GM23338 (cell line): ENCODE results near the gene MLLT10. TPM values are rescaled to one million over a fixed set of nuclear protein-coding genes. Genes with fewer than 3 reads are reported as not detected.

Experiments
- ATAC-seq: fragments of 200-7000 bp; cut with Tn5 transposase; 3 replicates; pipeline ENCODE4 v1.9.1; 2020
- DNase-seq: peaks from one replicate; pipeline ENCODE4 v3.0.0-alpha.2; 2015; ENCODE audit warnings: low spot score
- H2AFZ ChIP-seq: fragments of 200-600 bp; sonication (generic); 2 replicates; pipeline ENCODE4 v1.8.0; 2016; ENCODE audit warnings: antibody characterized with exemption, mild to moderate bottlenecking, moderate library complexity
- H3F3A ChIP-seq: fragments of 200-600 bp; sonication (generic); replicated peaks from 2 replicates; pipeline ENCODE4 v1.8.0; 2017; ENCODE audit warnings: antibody characterized with exemption, mixed run types, low read depth
- H3K27ac ChIP-seq: fragments of 200-600 bp; sonication (generic); 2 replicates; pipeline ENCODE4 v1.6.1; 2016; ENCODE audit warnings: low read depth
- H3K27me3 ChIP-seq: fragments of 200-600 bp; sonication (generic); 2 replicates; pipeline ENCODE4 v1.8.0; 2016; ENCODE audit warnings: mild to moderate bottlenecking, mixed run types, moderate library complexity; ENCODE audit not compliant: insufficient read depth
- H3K36me3 ChIP-seq: fragments of 200-600 bp; sonication (generic); 2 replicates; pipeline ENCODE4 v1.8.0; 2016; ENCODE audit warnings: mild to moderate bottlenecking; ENCODE audit not compliant: insufficient read depth
- H3K4me1 ChIP-seq: fragments of 200-600 bp; sonication (generic); 2 replicates; pipeline ENCODE4 v1.8.0; 2016; ENCODE audit warnings: mild to moderate bottlenecking, moderate library complexity; ENCODE audit not compliant: insufficient read depth
- H3K4me2 ChIP-seq: fragments of 200-600 bp; sonication (generic); 2 replicates; pipeline ENCODE4 v1.7.1; 2017; ENCODE audit warnings: mixed run types
- H3K4me3 ChIP-seq: fragments of 200-600 bp; sonication (generic); 2 replicates; pipeline ENCODE4 v1.6.1; 2016; ENCODE audit warnings: mixed run types
- H3K79me2 ChIP-seq: fragments of 200-600 bp; sonication (generic); replicated peaks from 2 replicates; pipeline ENCODE4 v1.8.0; 2017; ENCODE audit warnings: mild to moderate bottlenecking; ENCODE audit not compliant: insufficient read depth
- H3K9me2 ChIP-seq: fragments of 200-600 bp; sonication (generic); 2 replicates; pipeline ENCODE4 v1.8.0; 2017; ENCODE audit not compliant: insufficient read depth
- H4K20me1 ChIP-seq: fragments of 200-600 bp; sonication (generic); replicated peaks from 2 replicates; pipeline ENCODE4 v1.8.0; 2017; ENCODE audit warnings: mild to moderate bottlenecking; ENCODE audit not compliant: insufficient read depth
- H3K27ac Mint-ChIP-seq: 2 replicates; pipeline ENCODE4 v1.8.0; 2020; ENCODE audit warnings: inconsistent platforms, mild to moderate bottlenecking, moderate library complexity, mixed read lengths
- H3K27me3 Mint-ChIP-seq: 3 replicates; pipeline ENCODE4 v1.8.0; 2022; ENCODE audit warnings: low read depth, mild to moderate bottlenecking, moderate library complexity, mixed read lengths, inconsistent platforms; ENCODE audit not compliant: insufficient read depth, poor library complexity
- H3K36me3 Mint-ChIP-seq: 3 replicates; pipeline ENCODE4 v1.8.0; 2021; ENCODE audit warnings: low read depth, mild to moderate bottlenecking, inconsistent platforms, moderate library complexity, mixed read lengths
- H3K4me1 Mint-ChIP-seq: 3 replicates; pipeline ENCODE4 v1.8.0; 2020; ENCODE audit warnings: mild to moderate bottlenecking, inconsistent platforms, mixed read lengths
- H3K4me3 Mint-ChIP-seq: 3 replicates; pipeline ENCODE4 v1.8.0; 2021; ENCODE audit warnings: moderate library complexity, mild to moderate bottlenecking, inconsistent platforms, mixed read lengths
- H3K9me3 Mint-ChIP-seq: 3 replicates; pipeline ENCODE4 v1.8.0; 2020; ENCODE audit warnings: moderate library complexity, mild to moderate bottlenecking, inconsistent platforms, mixed read lengths
- CREB1 ChIP-seq: fragments of 250-450 bp; sonication (Bioruptor Pico); IDR thresholded peaks from 2 replicates; pipeline ENCODE4 v1.5.0; 2020; ENCODE audit warnings: low read depth, mild to moderate bottlenecking, moderate library complexity
- CTCF ChIP-seq, 2 experiments: fragments of 200-600 bp in 1 of 2; sonication (generic) in 1 of 2; conservative IDR thresholded peaks; 2 replicates each; pipeline versions ENCODE4 v1.5.1 to v1.6.1; 2016 to 2017; ENCODE audit warnings: antibody characterized with exemption in 2 of 2, low read depth in 2 of 2, mild to moderate bottlenecking in 2 of 2, moderate library complexity in 1 of 2
- EZH2phosphoT487 ChIP-seq: fragments of 200-600 bp; sonication (generic); IDR thresholded peaks from one replicate; pipeline ENCODE4 v1.8.1; 2018; ENCODE audit warnings: antibody characterized with exemption; ENCODE audit not compliant: unreplicated experiment
- JUNB ChIP-seq: IDR thresholded peaks from one replicate; pipeline ENCODE4 v1.6.1; 2016; ENCODE audit warnings: antibody characterized with exemption; ENCODE audit not compliant: unreplicated experiment
- NANOG ChIP-seq: IDR thresholded peaks from 2 replicates; pipeline ENCODE4 v1.6.1; 2016; ENCODE audit warnings: antibody characterized with exemption, borderline replicate concordance
- POLR2AphosphoS5 ChIP-seq: IDR thresholded peaks from 2 replicates; pipeline ENCODE4 v1.6.1; 2016; ENCODE audit warnings: antibody characterized with exemption, low read depth
- REST ChIP-seq: IDR thresholded peaks from one replicate; pipeline ENCODE4 v1.6.1; 2018; ENCODE audit warnings: antibody characterized with exemption; ENCODE audit not compliant: unreplicated experiment
- STAT1 ChIP-seq: IDR thresholded peaks from one replicate; pipeline ENCODE4 v1.6.1; 2016; ENCODE audit warnings: antibody characterized with exemption; ENCODE audit not compliant: unreplicated experiment
- ZNF114 ChIP-seq: fragments of 250-450 bp; sonication (Bioruptor Pico); IDR thresholded peaks from 2 replicates; pipeline ENCODE4 v1.5.0; 2020; ENCODE audit warnings: mild to moderate bottlenecking, moderate library complexity
- ZNF331 ChIP-seq: fragments of 250-450 bp; sonication (Bioruptor Pico); IDR thresholded peaks from 2 replicates; pipeline ENCODE4 v1.5.0; 2020; ENCODE audit warnings: low read depth, mild to moderate bottlenecking, moderate library complexity
- polyA plus RNA-seq: library from polyadenylated mRNA; unstranded; fragments of >200 nt; fragmentation: Nextera tagmentation; extraction: Ambion mirVana; gene quantifications from 2 replicates; pipeline ENCODE4 v1.2.1, GENCODE V29; 2016
- total RNA-seq: library from RNA; depleted of rRNA; stranded (reverse); fragments of >200 nt; shearing (Covaris generic); gene quantifications from 2 replicates; pipeline ENCODE4 v1.2.3, GENCODE V29; 2014
- TF ChIP-seq, protein P1 (sequence below): IDR thresholded peaks from 2 replicates; pipeline ENCODE4 v1.6.1; 2016; ENCODE audit warnings: antibody characterized with exemption
- TF ChIP-seq, protein P2 (sequence below): fragments of 250-450 bp; sonication (Bioruptor Pico); IDR thresholded peaks from 2 replicates; pipeline ENCODE4 v1.5.0; 2020; ENCODE audit warnings: mild to moderate bottlenecking, moderate library complexity

Gene MLLT10
- total and polyA plus RNA-seq, 2 experiments from 2014 or later, result 28.8 to 55.4 TPM

DNA sequence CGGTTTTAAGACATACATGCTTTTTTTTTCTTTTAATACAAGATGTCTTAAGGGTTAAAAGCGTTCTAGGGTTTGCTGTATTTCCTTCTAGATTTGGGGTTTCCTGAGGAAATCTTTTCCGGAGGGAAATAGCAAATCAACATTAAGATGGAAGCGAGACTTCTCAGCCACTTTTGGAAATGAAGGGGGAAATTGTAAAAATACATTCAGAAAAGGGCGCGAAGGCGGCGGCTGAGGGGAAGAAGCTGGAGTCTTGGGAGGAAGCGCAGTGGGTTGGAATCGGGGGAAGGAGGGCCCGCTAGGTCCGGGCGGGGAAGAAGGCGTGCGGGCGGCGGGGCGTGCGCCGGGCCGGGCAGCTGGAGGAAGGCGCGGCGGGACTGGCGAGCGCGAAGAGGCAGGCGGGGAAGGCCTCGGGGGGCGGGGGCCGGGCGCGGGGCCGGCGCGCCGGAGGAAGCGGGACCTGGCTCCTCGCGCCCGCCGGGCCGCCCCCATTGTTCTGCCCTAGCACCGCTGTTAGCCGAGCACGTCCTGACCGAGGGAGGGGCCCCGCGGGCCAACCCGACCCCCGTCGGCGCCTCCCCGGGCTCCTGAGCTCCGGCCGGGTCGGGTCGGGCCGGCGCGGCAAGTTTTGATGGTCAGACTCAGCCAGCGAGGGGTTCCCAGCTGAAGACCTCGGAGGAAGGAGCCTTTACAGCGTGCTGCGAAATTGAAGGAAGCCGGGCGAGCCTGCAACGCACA, 7.0 kb upstream of the MLLT10 start:
- Histone ChIP-seq H3K27me3 (no peaks in the 10 kb centered on the region), H3K79me2 (peaks cover under 1% of the 10 kb centered on the region; the same call in 1 of the 2 replicates), H3K4me1 (peaks cover 53% of the 10 kb centered on the region), H3F3A (peaks cover 8% of the 10 kb centered on the region; the same call in 1 of the 2 replicates), H3K36me3 (no peaks in the 10 kb centered on the region), H3K4me2 (peak overlapping the region; percentile 89), H4K20me1 (no peaks in the 10 kb centered on the region), H3K27ac (peak overlapping the region; percentile 98), H2AFZ (no peak overlapping the region), H3K9me2 (no peaks in the 10 kb centered on the region), H3K4me3 (peak overlapping the region; percentile 60)
- H3K36me3 Mint-ChIP-seq, result no peaks in the 10 kb centered on the region; the same call in 2 of the 3 replicates
- peaks cover 46% of the 10 kb centered on the region for H3K4me1 Mint-ChIP-seq
- TF ChIP-seq, protein P1, sequence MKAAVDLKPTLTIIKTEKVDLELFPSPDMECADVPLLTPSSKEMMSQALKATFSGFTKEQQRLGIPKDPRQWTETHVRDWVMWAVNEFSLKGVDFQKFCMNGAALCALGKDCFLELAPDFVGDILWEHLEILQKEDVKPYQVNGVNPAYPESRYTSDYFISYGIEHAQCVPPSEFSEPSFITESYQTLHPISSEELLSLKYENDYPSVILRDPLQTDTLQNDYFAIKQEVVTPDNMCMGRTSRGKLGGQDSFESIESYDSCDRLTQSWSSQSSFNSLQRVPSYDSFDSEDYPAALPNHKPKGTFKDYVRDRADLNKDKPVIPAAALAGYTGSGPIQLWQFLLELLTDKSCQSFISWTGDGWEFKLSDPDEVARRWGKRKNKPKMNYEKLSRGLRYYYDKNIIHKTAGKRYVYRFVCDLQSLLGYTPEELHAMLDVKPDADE, result no peak
- TF ChIP-seq EZH2phosphoT487 (no peak), CTCF (conservative IDR thresholded peaks at IDR 0.05; ENCODE audit: low read depth in 2 of 2) (no peak), STAT1 (no peak), REST (no peak), POLR2AphosphoS5 (no peak; the same call in 1 of the 2 replicates), ZNF331 (CRISPR knock-in tag) (no peak), JUNB (no peak), NANOG (no peak), CREB1 (CRISPR knock-in tag) (no peak), ZNF114 (CRISPR knock-in tag) (no peak)
- TF ChIP-seq, protein P2, sequence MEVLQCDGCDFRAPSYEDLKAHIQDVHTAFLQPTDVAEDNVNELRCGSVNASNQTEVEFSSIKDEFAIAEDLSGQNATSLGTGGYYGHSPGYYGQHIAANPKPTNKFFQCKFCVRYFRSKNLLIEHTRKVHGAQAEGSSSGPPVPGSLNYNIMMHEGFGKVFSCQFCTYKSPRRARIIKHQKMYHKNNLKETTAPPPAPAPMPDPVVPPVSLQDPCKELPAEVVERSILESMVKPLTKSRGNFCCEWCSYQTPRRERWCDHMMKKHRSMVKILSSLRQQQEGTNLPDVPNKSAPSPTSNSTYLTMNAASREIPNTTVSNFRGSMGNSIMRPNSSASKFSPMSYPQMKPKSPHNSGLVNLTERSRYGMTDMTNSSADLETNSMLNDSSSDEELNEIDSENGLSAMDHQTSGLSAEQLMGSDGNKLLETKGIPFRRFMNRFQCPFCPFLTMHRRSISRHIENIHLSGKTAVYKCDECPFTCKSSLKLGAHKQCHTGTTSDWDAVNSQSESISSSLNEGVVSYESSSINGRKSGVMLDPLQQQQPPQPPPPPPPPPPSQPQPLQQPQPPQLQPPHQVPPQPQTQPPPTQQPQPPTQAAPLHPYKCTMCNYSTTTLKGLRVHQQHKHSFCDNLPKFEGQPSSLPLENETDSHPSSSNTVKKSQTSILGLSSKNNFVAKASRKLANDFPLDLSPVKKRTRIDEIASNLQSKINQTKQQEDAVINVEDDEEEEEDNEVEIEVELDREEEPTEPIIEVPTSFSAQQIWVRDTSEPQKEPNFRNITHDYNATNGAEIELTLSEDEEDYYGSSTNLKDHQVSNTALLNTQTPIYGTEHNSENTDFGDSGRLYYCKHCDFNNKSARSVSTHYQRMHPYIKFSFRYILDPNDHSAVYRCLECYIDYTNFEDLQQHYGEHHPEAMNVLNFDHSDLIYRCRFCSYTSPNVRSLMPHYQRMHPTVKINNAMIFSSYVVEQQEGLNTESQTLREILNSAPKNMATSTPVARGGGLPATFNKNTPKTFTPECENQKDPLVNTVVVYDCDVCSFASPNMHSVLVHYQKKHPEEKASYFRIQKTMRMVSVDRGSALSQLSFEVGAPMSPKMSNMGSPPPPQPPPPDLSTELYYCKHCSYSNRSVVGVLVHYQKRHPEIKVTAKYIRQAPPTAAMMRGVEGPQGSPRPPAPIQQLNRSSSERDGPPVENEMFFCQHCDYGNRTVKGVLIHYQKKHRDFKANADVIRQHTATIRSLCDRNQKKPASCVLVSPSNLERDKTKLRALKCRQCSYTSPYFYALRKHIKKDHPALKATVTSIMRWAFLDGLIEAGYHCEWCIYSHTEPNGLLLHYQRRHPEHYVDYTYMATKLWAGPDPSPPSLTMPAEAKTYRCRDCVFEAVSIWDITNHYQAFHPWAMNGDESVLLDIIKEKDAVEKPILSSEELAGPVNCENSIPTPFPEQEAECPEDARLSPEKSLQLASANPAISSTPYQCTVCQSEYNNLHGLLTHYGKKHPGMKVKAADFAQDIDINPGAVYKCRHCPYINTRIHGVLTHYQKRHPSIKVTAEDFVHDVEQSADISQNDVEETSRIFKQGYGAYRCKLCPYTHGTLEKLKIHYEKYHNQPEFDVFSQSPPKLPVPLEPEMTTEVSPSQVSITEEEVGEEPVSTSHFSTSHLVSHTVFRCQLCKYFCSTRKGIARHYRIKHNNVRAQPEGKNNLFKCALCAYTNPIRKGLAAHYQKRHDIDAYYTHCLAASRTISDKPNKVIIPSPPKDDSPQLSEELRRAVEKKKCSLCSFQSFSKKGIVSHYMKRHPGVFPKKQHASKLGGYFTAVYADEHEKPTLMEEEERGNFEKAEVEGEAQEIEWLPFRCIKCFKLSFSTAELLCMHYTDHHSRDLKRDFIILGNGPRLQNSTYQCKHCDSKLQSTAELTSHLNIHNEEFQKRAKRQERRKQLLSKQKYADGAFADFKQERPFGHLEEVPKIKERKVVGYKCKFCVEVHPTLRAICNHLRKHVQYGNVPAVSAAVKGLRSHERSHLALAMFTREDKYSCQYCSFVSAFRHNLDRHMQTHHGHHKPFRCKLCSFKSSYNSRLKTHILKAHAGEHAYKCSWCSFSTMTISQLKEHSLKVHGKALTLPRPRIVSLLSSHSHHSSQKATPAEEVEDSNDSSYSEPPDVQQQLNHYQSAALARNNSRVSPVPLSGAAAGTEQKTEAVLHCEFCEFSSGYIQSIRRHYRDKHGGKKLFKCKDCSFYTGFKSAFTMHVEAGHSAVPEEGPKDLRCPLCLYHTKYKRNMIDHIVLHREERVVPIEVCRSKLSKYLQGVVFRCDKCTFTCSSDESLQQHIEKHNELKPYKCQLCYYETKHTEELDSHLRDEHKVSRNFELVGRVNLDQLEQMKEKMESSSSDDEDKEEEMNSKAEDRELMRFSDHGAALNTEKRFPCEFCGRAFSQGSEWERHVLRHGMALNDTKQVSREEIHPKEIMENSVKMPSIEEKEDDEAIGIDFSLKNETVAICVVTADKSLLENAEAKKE, result no peak
- DNase-seq (peak; percentile 82), ATAC-seq (peak; percentile 36)
- peak overlapping the region; percentile 99 for H3K27ac Mint-ChIP-seq
- peak overlapping the region; percentile 91 for H3K4me3 Mint-ChIP-seq
- H3K27me3 Mint-ChIP-seq, result peaks cover 17% of the 10 kb centered on the region
- H3K9me3 Mint-ChIP-seq, result no peaks in the 10 kb centered on the region; the same call in 2 of the 3 replicates
